HG03066 (cell line): ENCODE measurements around the gene ZBED6.
"Not testable (repeated sequence)": the region's sequence is repeated elsewhere in the genome, so short reads cannot be mapped to it uniquely, and the experiment has no call there.

ENCODE experiments used
- ATAC-seq: cut with Tn5 transposase; IDR thresholded peaks from one replicate; pipeline ENCODE4 v1.9.1; 2021; ENCODE audit warnings: low read depth; ENCODE audit not compliant: unreplicated experiment

The ZBED6 gene

GRCh38 chr1:203795441-203796235 is at the start of gene ZBED6, which contains the start of gene ZC3H11A:
Gene ZBED6, plus strand, starts transcription at chr1:203795623. Its CDS starts 1,900 bp downstream, at chr1:203797523.
Gene ZC3H11A, plus strand, starts transcription at chr1:203795623. Its CDS starts 21,448 bp downstream, at chr1:203817071.
- ATAC-seq, result peak; percentile 97

- ATAC-seq, result no peak
These were observed 49.1 kb upstream of the ZBED6 start for GRCh38 chr1:203746281-203746680.

GRCh38 chr1:203751051-203751450 is 44.4 kb upstream of the ZBED6 start:
- no peak for ATAC-seq

GRCh38 chr1:203751618-203752361 is 43.6 kb upstream of the ZBED6 start:
- not testable (repeated sequence) for ATAC-seq

GRCh38 chr1:203754455-203754864 is 41.0 kb upstream of the ZBED6 start:
- ATAC-seq, result peak; percentile 63

- ATAC-seq, result no peak
These were observed 39.4 kb upstream of the ZBED6 start for GRCh38 chr1:203756036-203756435.

- not testable (repeated sequence) for ATAC-seq
These were observed 36.7 kb upstream of the ZBED6 start for GRCh38 chr1:203758749-203759148.

GRCh38 chr1:203760506-203760905 is 34.9 kb upstream of the ZBED6 start:
- no peak for ATAC-seq

- ATAC-seq, result not testable (repeated sequence)
These were observed 33.5 kb upstream of the ZBED6 start for GRCh38 chr1:203761958-203762357.

GRCh38 chr1:203763505-203763904 is 31.9 kb upstream of the ZBED6 start:
- no peak for ATAC-seq

- ATAC-seq, result peak; percentile 9
These were observed 31.1 kb upstream of the ZBED6 start for GRCh38 chr1:203764105-203765028.

- ATAC-seq, result peak; percentile 89
These were observed 30.2 kb upstream of the ZBED6 start, which contains the start of gene LAX1 for GRCh38 chr1:203765029-203765837. Gene LAX1, plus strand, starts transcription at chr1:203765183. Its CDS starts 383 bp downstream, at chr1:203765566.

GRCh38 chr1:203768256-203768655 is 27.2 kb upstream of the ZBED6 start:
- no peak for ATAC-seq

- no peak for ATAC-seq
These were observed 25.7 kb upstream of the ZBED6 start for GRCh38 chr1:203769505-203770343.

GRCh38 chr1:203771901-203772301 is 23.5 kb upstream of the ZBED6 start:
- ATAC-seq, result no peak

- ATAC-seq, result no peak
These were observed 22.6 kb upstream of the ZBED6 start for GRCh38 chr1:203772836-203773235.

GRCh38 chr1:203776636-203777035 is 18.8 kb upstream of the ZBED6 start:
- ATAC-seq, result no peak

- ATAC-seq, result no peak
These were observed 17.8 kb upstream of the ZBED6 start for GRCh38 chr1:203777596-203777995.

- no peak for ATAC-seq
These were observed 17.3 kb upstream of the ZBED6 start for GRCh38 chr1:203778146-203778545.
